HEK293T (cell line): ENCODE results near the gene KDM2B.

Experiments
- ARNT ChIP-seq: fragments of 450-650 bp; IDR thresholded peaks from 2 replicates; pipeline ENCODE4 v1.6.1; 2017; ENCODE audit warnings: mild to moderate bottlenecking
- BHLHE40 ChIP-seq: fragments of 450-650 bp; IDR thresholded peaks from 2 replicates; pipeline ENCODE4 v1.6.1; 2016; ENCODE audit warnings: mild to moderate bottlenecking, moderate library complexity, borderline replicate concordance
- CTBP1 ChIP-seq: fragments of 450-650 bp; IDR thresholded peaks from 2 replicates; pipeline ENCODE4 v1.6.1; 2016; ENCODE audit warnings: borderline replicate concordance
- FOXK2 ChIP-seq: fragments of 450-650 bp; IDR thresholded peaks from 2 replicates; pipeline ENCODE4 v1.6.1; 2016; ENCODE audit warnings: mild to moderate bottlenecking
- FOXM1 ChIP-seq: fragments of 450-650 bp; IDR thresholded peaks from 2 replicates; pipeline ENCODE4 v1.6.1; 2017; ENCODE audit warnings: mild to moderate bottlenecking, borderline replicate concordance
- HDGF ChIP-seq: fragments of 450-650 bp; IDR thresholded peaks from 2 replicates; pipeline ENCODE4 v1.6.1; 2017; ENCODE audit warnings: antibody characterized with exemption, borderline replicate concordance
- LEF1 ChIP-seq: fragments of 450-650 bp; IDR thresholded peaks from 2 replicates; pipeline ENCODE4 v1.6.1; 2017; ENCODE audit warnings: mild to moderate bottlenecking, borderline replicate concordance
- SP1 ChIP-seq: fragments of 450-650 bp; IDR thresholded peaks from 2 replicates; pipeline ENCODE4 v1.6.1; 2017
- TARDBP ChIP-seq: fragments of 450-650 bp; IDR thresholded peaks from 2 replicates; pipeline ENCODE4 v1.6.1; 2016
- ZNF384 ChIP-seq: fragments of 450-650 bp; IDR thresholded peaks from 2 replicates; pipeline ENCODE4 v1.6.1; 2016

DNA sequence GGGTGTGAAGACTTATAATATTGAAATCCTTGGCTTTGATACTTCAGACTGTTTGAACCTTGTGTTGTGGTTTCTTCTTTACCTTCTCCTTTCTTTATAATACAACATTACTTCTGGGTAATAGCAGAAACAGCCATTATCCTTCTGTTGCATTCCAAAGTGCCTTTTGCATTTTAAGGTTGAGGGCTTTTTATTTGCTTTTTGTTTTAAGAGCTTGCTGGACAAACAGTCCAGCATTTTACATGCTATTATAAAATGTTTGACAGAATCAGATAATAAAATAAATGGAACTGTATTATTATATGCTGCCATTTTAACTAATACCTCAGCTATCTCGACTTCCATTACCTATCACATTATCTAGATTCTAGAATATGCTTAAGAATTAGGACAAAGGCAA lies 166.9 kb downstream of the KDM2B start:
- TF ChIP-seq SP1 (no peak), BHLHE40 (no peak), HDGF (no peak), FOXM1 (no peak), TARDBP (no peak), LEF1 (no peak), FOXK2 (no peak), ZNF384 (no peak), CTBP1 (no peak), ARNT (no peak)
